ENCODE results near the gene INPP4A. TPM values are rescaled to one million over a fixed set of nuclear protein-coding genes. Genes with fewer than 3 reads are reported as not detected.

The INPP4A gene
- total RNA-seq, 1 donor from 2014 or later, result 32.4 TPM

- Mint-ChIP-seq H3K4me3 (no peak overlapping the region), H3K9me3 (no peaks in the 10 kb centered on the region), H3K36me3 (ENCODE audit: low read depth) (peaks cover 4% of the 10 kb centered on the region), H3K27ac (ENCODE audit: unreplicated experiment) (no peak overlapping the region), H3K27me3 (ENCODE audit: low read depth) (no peaks in the 10 kb centered on the region), H3K4me1 (no peaks in the 10 kb centered on the region)
- DNase-seq (ENCODE audit: low read depth, low spot score), result no peak
- no peak for TF ChIP-seq CTCF (conservative IDR thresholded peaks at IDR 0.05)
These were observed 127.1 kb downstream of the INPP4A start for GRCh38 chr2:98571796-98572195.

- Mint-ChIP-seq H3K4me3 (no peak overlapping the region), H3K36me3 (ENCODE audit: low read depth) (no peaks in the 10 kb centered on the region), H3K27ac (ENCODE audit: unreplicated experiment) (no peak overlapping the region), H3K9me3 (no peaks in the 10 kb centered on the region), H3K4me1 (no peaks in the 10 kb centered on the region), H3K27me3 (ENCODE audit: low read depth) (no peaks in the 10 kb centered on the region)
- TF ChIP-seq CTCF (conservative IDR thresholded peaks at IDR 0.05), result no peak
- DNase-seq (ENCODE audit: low read depth, low spot score), result no peak
These were observed 127.6 kb downstream of the INPP4A start for GRCh38 chr2:98572211-98572610.

DNA sequence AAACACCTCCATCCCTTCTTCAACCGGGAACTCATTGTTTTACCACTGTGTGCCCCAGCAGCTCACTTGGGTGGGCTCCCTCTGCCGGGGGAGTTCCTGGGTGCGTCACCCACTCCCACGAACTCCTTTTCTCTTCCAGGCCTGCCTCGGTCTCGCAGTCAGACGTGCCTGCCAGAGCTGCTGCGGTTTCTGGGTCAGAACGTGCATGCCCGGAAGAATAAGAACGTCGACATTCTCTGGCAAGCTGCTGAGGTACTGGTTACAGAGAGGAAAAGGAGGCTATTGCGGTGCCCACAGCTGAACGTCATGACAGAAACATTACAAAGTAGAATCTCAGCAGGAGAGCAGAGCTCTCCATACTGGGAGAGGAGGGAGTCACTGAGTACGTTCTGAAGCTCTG is 128.0 kb downstream of the INPP4A start:
- Mint-ChIP-seq H3K27ac (ENCODE audit: unreplicated experiment) (no peak overlapping the region), H3K27me3 (ENCODE audit: low read depth) (no peaks in the 10 kb centered on the region), H3K9me3 (no peaks in the 10 kb centered on the region), H3K36me3 (ENCODE audit: low read depth) (no peaks in the 10 kb centered on the region), H3K4me3 (no peak overlapping the region), H3K4me1 (no peaks in the 10 kb centered on the region)
- DNase-seq (ENCODE audit: low read depth, low spot score), result no peak
- TF ChIP-seq CTCF (conservative IDR thresholded peaks at IDR 0.05), result no peak

DNA sequence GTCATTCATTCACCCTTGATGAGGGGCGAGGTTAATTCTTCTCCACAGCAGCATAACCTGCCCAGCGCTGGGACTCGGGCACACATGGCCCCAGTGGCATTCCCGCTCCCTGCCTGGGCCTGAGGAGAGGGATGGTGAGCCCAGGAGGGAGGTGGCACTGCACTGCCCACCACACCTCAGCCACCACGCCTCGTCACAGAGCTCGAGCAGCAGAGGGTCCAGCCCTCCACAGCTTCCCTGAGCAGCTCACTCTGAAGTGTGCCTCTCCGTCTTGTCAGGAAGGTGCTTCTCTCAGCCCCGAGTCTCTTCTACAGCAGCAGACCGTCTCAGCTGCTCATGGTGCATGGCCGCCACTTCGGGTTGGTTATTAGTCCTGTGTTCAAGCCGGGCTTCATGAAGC is 128.8 kb downstream of the INPP4A start:
- Mint-ChIP-seq H3K9me3 (no peaks in the 10 kb centered on the region), H3K4me1 (no peaks in the 10 kb centered on the region), H3K27me3 (ENCODE audit: low read depth) (no peaks in the 10 kb centered on the region), H3K36me3 (ENCODE audit: low read depth) (no peaks in the 10 kb centered on the region), H3K4me3 (no peak overlapping the region), H3K27ac (ENCODE audit: unreplicated experiment) (no peak overlapping the region)
- TF ChIP-seq CTCF (conservative IDR thresholded peaks at IDR 0.05), result no peak
- DNase-seq (ENCODE audit: low read depth, low spot score), result no peak

DNA sequence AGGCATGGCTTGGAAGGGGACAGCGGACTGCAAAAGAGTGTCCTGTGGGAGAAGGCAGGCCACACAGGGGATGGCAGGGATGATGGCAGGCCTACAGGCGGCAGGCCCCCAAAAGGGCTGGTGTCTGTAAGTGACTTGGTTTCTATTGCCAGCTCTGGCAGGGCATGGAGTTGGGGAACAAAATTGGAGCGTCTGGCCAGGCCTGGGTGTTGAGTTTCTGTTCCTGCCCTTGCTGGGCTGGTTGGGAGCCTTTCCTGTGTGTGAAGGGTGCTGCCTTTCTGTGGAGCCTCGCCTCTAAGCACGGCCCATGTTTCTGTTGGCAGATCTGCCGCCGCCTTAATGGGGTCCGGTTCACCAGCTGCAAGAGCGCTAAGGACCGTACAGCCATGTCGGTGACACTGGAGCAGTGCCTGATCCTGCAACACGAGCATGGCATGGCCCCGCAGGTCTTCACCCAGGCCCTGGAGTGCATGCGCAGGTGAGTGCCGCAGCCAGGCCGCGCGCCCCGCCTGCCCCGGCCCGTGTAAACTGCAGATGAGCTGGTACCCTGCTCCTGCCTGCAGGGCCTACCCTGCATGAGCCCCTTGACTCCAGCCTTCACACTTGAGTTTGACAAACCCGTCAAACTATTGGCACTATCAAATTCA is 132.1 kb downstream of the INPP4A start:
- DNase-seq (ENCODE audit: low read depth, low spot score), result no peak
- H3K9me3 Mint-ChIP-seq, result no peaks in the 10 kb centered on the region
- no peak overlapping the region for H3K27ac Mint-ChIP-seq (ENCODE audit: unreplicated experiment)
- H3K4me1 Mint-ChIP-seq, result no peaks in the 10 kb centered on the region
- H3K4me3 Mint-ChIP-seq, result no peak overlapping the region
- H3K36me3 Mint-ChIP-seq (ENCODE audit: low read depth), result no peaks in the 10 kb centered on the region
- TF ChIP-seq CTCF (conservative IDR thresholded peaks at IDR 0.05), result no peak
- H3K27me3 Mint-ChIP-seq (ENCODE audit: low read depth), result no peaks in the 10 kb centered on the region

Data from neural crest cell (in vitro differentiated cells).